HG03342 (cell line): Measurements from ENCODE around the gene BMP3.
A peak's percentile ranks its signal among the peaks of the same experiment; 100 is the strongest.

Source experiments
- ATAC-seq: cut with Tn5 transposase; IDR thresholded peaks from one replicate; pipeline ENCODE4 v1.9.1; 2021; ENCODE audit warnings: mild to moderate bottlenecking, moderate library complexity; ENCODE audit not compliant: unreplicated experiment

Gene BMP3

GRCh38 chr4:81040012-81040659 is 9.6 kb downstream of the BMP3 start:
- ATAC-seq = no peak

- ATAC-seq = no peak
Observed at GRCh38 chr4:81042578-81043365, 12.3 kb downstream of the BMP3 start.

GRCh38 chr4:81049330-81049729 is 18.8 kb downstream of the BMP3 start:
- ATAC-seq = no peak

GRCh38 chr4:81049907-81050306 is 19.4 kb downstream of the BMP3 start:
- ATAC-seq = no peak

- peak; percentile 99 for ATAC-seq
Observed at GRCh38 chr4:81052119-81053068, 21.9 kb downstream of the BMP3 start.

GRCh38 chr4:81058621-81059020 is 28.1 kb downstream of the BMP3 start:
- ATAC-seq = no peak

- ATAC-seq = no peak
Observed at GRCh38 chr4:81060587-81061343, 30.3 kb downstream of the BMP3 start.

- no peak for ATAC-seq
Observed at GRCh38 chr4:81061344-81061730, 30.8 kb downstream of the BMP3 start.

GRCh38 chr4:81062001-81062400 is 31.5 kb downstream of the BMP3 start:
- no peak for ATAC-seq

- no peak for ATAC-seq
Observed at GRCh38 chr4:81065446-81065845, 34.9 kb downstream of the BMP3 start.

- ATAC-seq = peak; percentile 99
Observed at GRCh38 chr4:81069706-81070331, 39.3 kb downstream of the BMP3 start.

GRCh38 chr4:81071013-81071412 is 40.5 kb downstream of the BMP3 start:
- ATAC-seq = no peak

GRCh38 chr4:81081156-81081555 is 50.6 kb downstream of the BMP3 start:
- ATAC-seq = no peak

GRCh38 chr4:81084029-81084428 is 53.5 kb downstream of the BMP3 start:
- no peak for ATAC-seq

- no peak for ATAC-seq
Observed at GRCh38 chr4:81084634-81085033, 54.1 kb downstream of the BMP3 start.

- ATAC-seq = no peak
Observed at GRCh38 chr4:81085291-81085690, 54.8 kb downstream of the BMP3 start.

GRCh38 chr4:81085979-81086378 is 55.5 kb downstream of the BMP3 start:
- no peak for ATAC-seq

- ATAC-seq = no peak
Observed at GRCh38 chr4:81093720-81094401, 63.4 kb downstream of the BMP3 start.

GRCh38 chr4:81095389-81095788 is 64.9 kb downstream of the BMP3 start:
- no peak for ATAC-seq

GRCh38 chr4:81096566-81096965 is 66.1 kb downstream of the BMP3 start:
- no peak for ATAC-seq
